Endothelial cell (in vitro differentiated cells): ENCODE data around the gene VPS8. TPM values are rescaled to one million over a fixed set of nuclear protein-coding genes. Genes with fewer than 3 reads are reported as not detected.

ENCODE experiments used
- DNase-seq: peaks from one replicate; pipeline ENCODE4 v3.0.0; 2021; ENCODE audit warnings: low spot score
- H3K27ac Mint-ChIP-seq: one replicate; pipeline ENCODE4 v1.8.0; 2021; ENCODE audit warnings: mixed read lengths, inconsistent platforms; ENCODE audit not compliant: unreplicated experiment
- H3K27me3 Mint-ChIP-seq: one replicate; pipeline ENCODE4 v1.8.0; 2021; ENCODE audit warnings: mild to moderate bottlenecking, moderate library complexity, mixed read lengths, inconsistent platforms; ENCODE audit not compliant: unreplicated experiment
- H3K36me3 Mint-ChIP-seq: one replicate; pipeline ENCODE4 v1.8.0; 2021; ENCODE audit warnings: mild to moderate bottlenecking, low read depth, mixed read lengths, inconsistent platforms; ENCODE audit not compliant: unreplicated experiment
- H3K4me1 Mint-ChIP-seq: one replicate; pipeline ENCODE4 v1.8.0; 2021; ENCODE audit warnings: mild to moderate bottlenecking, mixed read lengths, inconsistent platforms; ENCODE audit not compliant: unreplicated experiment
- H3K4me3 Mint-ChIP-seq: one replicate; pipeline ENCODE4 v1.8.0; 2021; ENCODE audit warnings: mild to moderate bottlenecking, mixed read lengths, inconsistent platforms; ENCODE audit not compliant: unreplicated experiment
- H3K9me3 Mint-ChIP-seq: one replicate; pipeline ENCODE4 v1.8.0; 2021; ENCODE audit warnings: mixed read lengths, inconsistent platforms; ENCODE audit not compliant: unreplicated experiment
- CTCF ChIP-seq: fragments of 200-600 bp; sonication (generic); IDR thresholded peaks from one replicate; pipeline ENCODE4 v1.5.0; 2021; ENCODE audit warnings: antibody characterized with exemption; ENCODE audit not compliant: unreplicated experiment
- total RNA-seq: library from RNA; stranded (reverse); fragmentation: NEBNext Ultra II Directional; extraction: Animal tissue kit (Norgen Biotek cat#: 25700); gene quantifications from one replicate; pipeline ENCODE4 v1.2.1, GENCODE V29; 2021; ENCODE audit not compliant: unreplicated experiment

The VPS8 gene
- total RNA-seq, 1 donor from 2014 or later = 59.8 TPM

GRCh38 chr3:185062191-185062590, 250.2 kb downstream of the VPS8 start:
- DNase-seq = no peak
- H3K27ac Mint-ChIP-seq = no peak overlapping the region
- H3K9me3 Mint-ChIP-seq = peaks cover 7% of the 10 kb centered on the region
- H3K4me3 Mint-ChIP-seq = no peak overlapping the region
- no peak for TF ChIP-seq CTCF
- H3K36me3 Mint-ChIP-seq = peaks cover 26% of the 10 kb centered on the region
- peaks cover 5% of the 10 kb centered on the region for H3K27me3 Mint-ChIP-seq
- H3K4me1 Mint-ChIP-seq = peaks cover 7% of the 10 kb centered on the region

GRCh38 chr3:185063431-185063830, 251.5 kb downstream of the VPS8 start:
- H3K4me1 Mint-ChIP-seq = peaks cover 7% of the 10 kb centered on the region
- H3K9me3 Mint-ChIP-seq = peaks cover 7% of the 10 kb centered on the region
- H3K27ac Mint-ChIP-seq = no peak overlapping the region
- no peak for DNase-seq
- peaks cover 5% of the 10 kb centered on the region for H3K27me3 Mint-ChIP-seq
- no peak overlapping the region for H3K4me3 Mint-ChIP-seq
- peaks cover 19% of the 10 kb centered on the region for H3K36me3 Mint-ChIP-seq
- no peak for TF ChIP-seq CTCF

GRCh38 chr3:185065059-185065458, 253.1 kb downstream of the VPS8 start:
- DNase-seq = no peak
- TF ChIP-seq CTCF = no peak
- Mint-ChIP-seq H3K4me3 (no peak overlapping the region), H3K4me1 (no peaks in the 10 kb centered on the region), H3K27me3 (peaks cover 5% of the 10 kb centered on the region), H3K9me3 (peaks cover 7% of the 10 kb centered on the region), H3K27ac (no peak overlapping the region), H3K36me3 (peaks cover 8% of the 10 kb centered on the region)

GRCh38 chr3:185066251-185066650, 254.3 kb downstream of the VPS8 start:
- H3K9me3 Mint-ChIP-seq = peaks cover 6% of the 10 kb centered on the region
- no peak overlapping the region for H3K27ac Mint-ChIP-seq
- DNase-seq = no peak
- peaks cover 6% of the 10 kb centered on the region for H3K4me1 Mint-ChIP-seq
- peaks cover 5% of the 10 kb centered on the region for H3K27me3 Mint-ChIP-seq
- H3K4me3 Mint-ChIP-seq = no peak overlapping the region
- H3K36me3 Mint-ChIP-seq = peaks cover 2% of the 10 kb centered on the region
- no peak for TF ChIP-seq CTCF

GRCh38 chr3:185067173-185067572, 255.2 kb downstream of the VPS8 start:
- H3K4me3 Mint-ChIP-seq = no peak overlapping the region
- no peak for DNase-seq
- peaks cover 5% of the 10 kb centered on the region for H3K27me3 Mint-ChIP-seq
- no peaks in the 10 kb centered on the region for H3K36me3 Mint-ChIP-seq
- H3K27ac Mint-ChIP-seq = no peak overlapping the region
- no peaks in the 10 kb centered on the region for H3K9me3 Mint-ChIP-seq
- H3K4me1 Mint-ChIP-seq = peaks cover 6% of the 10 kb centered on the region
- no peak for TF ChIP-seq CTCF
